Measurements from ENCODE around the gene SCNN1G. TPM values are rescaled to one million over a fixed set of nuclear protein-coding genes. Genes with fewer than 3 reads are reported as not detected.
A peak's percentile ranks its signal among the peaks of the same experiment; 100 is the strongest.

Gene SCNN1G
- total and polyA plus RNA-seq, 2 of the 13 experiments (the other 11 are each of a cell fraction or from before 2014, with no cell fraction given) = not detected

GRCh38 chr16:23141959-23142740, 40.4 kb upstream of the SCNN1G start (continued):
- TF ChIP-seq TOPORS (CRISPR knock-in tag; IDR thresholded peaks at IDR 0.05) = 0 out of 2 replicates have a peak, but pooled peaks have one; percentile 43
- no peak for TF ChIP-seq GMEB2 (CRISPR knock-in tag; IDR thresholded peaks at IDR 0.05; ENCODE audit: low read depth)
- TF ChIP-seq ZNF546 (CRISPR knock-in tag; conservative IDR thresholded peaks at IDR 0.05) = no peak
- TF ChIP-seq ZNF652 (CRISPR knock-in tag; IDR thresholded peaks at IDR 0.05; ENCODE audit: borderline replicate concordance, low read depth) = peak; percentile 7; the same call in 1 of the 2 replicates
- no peak for TF ChIP-seq HOXA9 (CRISPR knock-in tag; IDR thresholded peaks at IDR 0.05; ENCODE audit: borderline replicate concordance)
- no peak for TF ChIP-seq GLI4 (CRISPR knock-in tag; IDR thresholded peaks at IDR 0.05; ENCODE audit: borderline replicate concordance)
- 0 out of 2 replicates have a peak, but pooled peaks have one; percentile 26 for TF ChIP-seq ZNF574 (CRISPR knock-in tag; IDR thresholded peaks at IDR 0.05)
- no peak for TF ChIP-seq MAFF (IDR thresholded peaks at IDR 0.05; ENCODE audit: low read depth, low read length)
- no peak for TF ChIP-seq PRDM4 (CRISPR knock-in tag; IDR thresholded peaks at IDR 0.05; ENCODE audit: borderline replicate concordance)
- TF ChIP-seq PCBP1 (IDR thresholded peaks at IDR 0.05; ENCODE audit: borderline replicate concordance, low read depth, low read length) = no peak
- TF ChIP-seq CSRNP2 (CRISPR knock-in tag; conservative IDR thresholded peaks at IDR 0.05; ENCODE audit: low read depth) = no peak
- TF ChIP-seq SIX4 (CRISPR knock-in tag; IDR thresholded peaks at IDR 0.05) = no peak
- no peak for TF ChIP-seq ZC3H4 (CRISPR knock-in tag; IDR thresholded peaks at IDR 0.05; ENCODE audit: borderline replicate concordance)
- no peak for TF ChIP-seq U2AF1 (optimal IDR thresholded peaks at IDR 0.05; ENCODE audit: low read depth, low read length)
- no peak for TF ChIP-seq MIER2 (CRISPR knock-in tag; IDR thresholded peaks at IDR 0.05)
- no peak for TF ChIP-seq E2F5 (CRISPR knock-in tag; conservative IDR thresholded peaks at IDR 0.05)
- TF ChIP-seq ZNF557 (CRISPR knock-in tag; IDR thresholded peaks at IDR 0.05) = no peak
- no peak for TF ChIP-seq ARID2 (CRISPR knock-in tag; IDR thresholded peaks at IDR 0.05; ENCODE audit: borderline replicate concordance)
- no peak for TF ChIP-seq ZNF34 (CRISPR knock-in tag; IDR thresholded peaks at IDR 0.05; ENCODE audit: borderline replicate concordance)
- no peak for TF ChIP-seq ZNF224 (CRISPR knock-in tag; IDR thresholded peaks at IDR 0.05)

All from HepG2 (cell line).